ENCODE data around the gene NGLY1.

NGLY1 gene

DNA sequence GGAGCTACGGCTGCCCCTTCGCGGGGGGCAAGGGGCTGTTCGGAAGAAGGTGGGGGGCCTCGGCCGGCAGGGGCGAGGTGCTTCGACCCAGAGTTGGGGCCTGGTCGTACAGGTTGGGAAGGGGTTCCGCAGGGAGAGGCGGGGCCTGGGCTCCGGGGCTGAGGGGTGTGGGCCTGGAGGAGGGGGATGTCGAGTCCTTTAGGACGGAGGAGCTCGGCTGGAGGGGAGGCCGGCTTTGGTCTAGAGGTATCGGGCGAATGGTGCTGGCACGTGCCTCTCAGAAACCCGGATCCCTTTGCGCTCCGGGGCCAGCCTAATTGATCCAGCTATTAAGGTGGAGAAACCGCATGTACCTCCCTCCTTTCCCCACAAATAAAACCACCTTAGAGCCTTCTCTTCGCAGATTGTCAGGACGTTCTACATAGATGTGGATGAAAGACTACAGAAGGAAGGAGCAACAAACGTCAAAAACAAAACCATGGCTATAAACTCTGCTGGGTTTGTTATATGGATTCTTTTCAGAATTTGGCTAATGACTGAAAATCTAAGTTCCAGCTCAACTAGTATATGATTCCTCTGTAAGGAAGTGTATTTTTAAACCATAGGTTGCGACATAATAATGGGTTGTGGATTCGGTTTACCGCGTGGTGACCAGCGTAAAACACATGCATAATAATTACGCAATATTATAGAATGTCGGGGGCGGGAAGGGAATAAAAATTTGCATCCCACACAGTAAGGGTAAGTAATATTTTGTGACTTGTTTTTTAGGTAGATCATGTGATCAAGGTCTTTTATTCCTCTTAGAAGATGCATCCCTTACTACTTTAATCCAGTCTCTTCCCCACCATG lies 644 bp upstream of the NGLY1 start:
- no peak for DNase-seq

DNA sequence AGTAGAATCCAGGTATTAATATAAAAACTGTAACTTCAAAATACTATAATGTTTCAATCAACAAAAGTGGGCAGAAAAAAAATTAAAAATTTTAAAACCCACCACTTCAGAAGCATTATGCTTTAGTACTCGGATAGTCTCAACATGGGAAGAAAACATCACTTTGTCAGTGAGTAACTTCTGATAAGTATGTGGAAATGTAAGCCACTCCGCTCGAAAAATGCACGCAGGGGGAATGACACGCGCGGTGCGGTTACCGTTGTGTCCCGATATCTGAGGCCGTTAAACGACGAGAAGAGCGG lies 656 bp downstream of the NGLY1 start:
- DNase-seq: no peak

DNA sequence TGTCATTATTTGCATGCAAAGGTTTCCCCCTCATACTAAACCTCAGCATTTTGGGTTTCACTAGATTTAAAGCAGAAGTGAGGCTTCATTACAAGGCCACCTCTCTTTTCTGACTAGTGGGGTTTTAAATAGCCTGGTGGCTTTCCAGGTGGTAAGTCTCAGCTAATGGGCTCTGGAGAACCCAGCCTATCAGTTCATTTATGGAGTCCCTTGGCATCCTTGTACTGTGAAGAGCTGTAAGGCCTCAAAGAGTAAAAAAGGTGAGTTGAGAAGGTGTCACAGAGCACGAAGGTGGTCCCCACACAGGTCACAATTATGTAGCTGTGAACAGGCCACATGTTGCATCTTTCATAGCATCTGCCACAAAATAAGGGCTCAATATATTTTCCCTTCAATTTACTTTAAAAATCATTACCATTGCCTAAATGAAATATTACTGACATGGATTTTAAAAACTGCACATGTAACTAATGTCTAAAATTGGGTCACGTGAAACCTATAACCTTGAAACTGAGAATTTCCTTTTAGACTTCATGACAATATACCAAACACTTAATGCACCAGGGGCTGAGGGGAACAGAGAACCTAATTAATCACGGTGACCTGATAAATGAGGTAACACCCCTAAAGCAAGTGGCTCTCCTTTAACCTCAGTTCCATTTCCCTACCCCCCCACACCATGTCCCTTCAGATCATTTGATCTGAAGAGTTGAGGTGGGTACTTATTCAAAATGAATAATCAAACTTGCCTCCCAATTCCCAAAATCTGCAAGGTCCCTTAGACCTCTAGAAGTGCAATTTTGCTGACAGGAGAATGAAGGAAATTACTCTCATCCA lies 1.3 kb downstream of the NGLY1 start:
- no peak for DNase-seq

DNA sequence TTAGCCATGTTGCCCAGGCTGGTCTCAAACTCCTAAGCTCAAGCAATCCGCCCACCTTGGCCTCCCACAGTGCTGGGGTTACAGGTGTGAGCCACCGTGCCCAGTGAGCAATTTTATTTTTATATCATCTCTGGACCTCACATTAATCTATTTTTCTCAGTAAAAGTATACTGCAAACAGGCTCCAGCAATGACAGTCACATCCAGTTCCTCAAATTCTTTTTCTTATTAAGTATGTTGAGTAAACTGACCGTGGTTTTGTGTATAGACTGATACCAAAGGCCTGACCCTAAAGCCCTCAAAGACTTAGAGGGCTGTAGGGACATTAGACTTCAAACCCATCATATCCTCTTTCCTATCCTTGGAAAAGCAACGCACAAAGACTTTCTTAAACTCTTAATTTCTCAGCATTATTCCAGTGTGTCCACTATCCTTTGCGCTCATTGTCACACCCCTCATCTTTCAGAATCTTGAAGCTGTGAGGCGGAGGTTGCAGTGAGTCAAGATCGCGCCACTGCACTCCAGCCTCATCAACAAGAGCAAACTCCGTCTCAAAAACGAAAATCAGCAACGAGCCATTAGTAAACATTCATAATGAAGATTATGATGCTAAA lies 2.0 kb downstream of the NGLY1 start:
- DNase-seq: no peak

DNA sequence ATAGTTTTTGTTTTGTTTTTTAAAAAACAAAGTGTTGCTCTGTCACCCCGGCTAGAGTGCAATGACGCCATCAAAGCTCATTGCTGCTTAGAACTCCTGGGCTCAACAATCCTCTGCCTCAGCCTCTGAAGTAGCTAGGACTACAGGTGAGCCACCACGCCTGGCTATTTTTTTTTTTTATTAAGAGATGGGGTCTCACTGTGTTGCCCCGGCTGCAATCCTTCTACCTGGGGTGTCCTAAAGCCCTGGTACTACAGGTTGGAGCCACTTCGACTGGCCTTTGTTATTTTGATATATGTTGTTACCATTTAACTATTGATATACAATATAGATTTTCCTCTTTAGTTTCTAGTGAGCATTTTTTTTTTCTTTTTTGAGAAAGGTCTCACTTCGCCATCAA lies 2.6 kb downstream of the NGLY1 start:
- no peak for DNase-seq

GRCh38 chr3:25775936-25776335 lies 7.3 kb downstream of the NGLY1 start:
- no peak for DNase-seq

DNA sequence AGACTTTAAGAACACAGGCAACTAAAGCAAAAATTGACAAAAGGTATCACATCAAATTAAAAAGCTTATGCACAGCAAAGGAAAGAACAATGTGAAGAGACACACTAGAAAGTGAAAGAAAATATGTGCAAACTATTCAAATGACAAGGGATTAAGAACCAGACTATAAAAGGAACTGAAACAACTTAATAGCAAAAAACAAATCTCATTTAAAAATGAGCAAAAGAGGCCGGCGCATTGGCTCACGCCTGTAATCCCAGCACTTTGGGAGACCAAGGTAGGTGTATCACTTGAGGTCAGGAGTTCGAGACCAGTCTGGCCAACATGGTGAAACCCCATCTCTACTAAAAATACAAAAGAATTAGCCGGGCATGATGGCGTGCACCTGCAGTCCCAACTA lies 14.4 kb downstream of the NGLY1 start:
- no peak for DNase-seq

DNA sequence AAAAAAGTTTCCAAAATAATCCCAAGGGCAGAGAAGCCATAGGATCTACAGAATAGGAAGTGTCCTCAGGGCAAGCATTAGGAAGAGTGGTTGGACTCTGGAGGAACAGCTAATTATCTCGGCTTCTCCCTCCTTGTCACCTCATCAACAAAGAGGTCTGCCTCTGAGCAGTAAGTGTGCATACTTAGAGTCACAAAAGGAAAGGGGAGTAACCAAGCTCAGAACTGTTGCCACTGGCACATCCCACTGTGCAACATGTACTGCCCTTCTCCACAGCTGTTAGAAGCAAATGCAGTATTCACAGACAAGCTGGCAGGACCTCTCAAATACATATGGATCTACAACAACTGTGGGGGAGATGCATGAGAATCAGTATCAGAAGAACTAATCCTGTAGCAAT lies 31.5 kb downstream of the NGLY1 start:
- DNase-seq: no peak

DNA sequence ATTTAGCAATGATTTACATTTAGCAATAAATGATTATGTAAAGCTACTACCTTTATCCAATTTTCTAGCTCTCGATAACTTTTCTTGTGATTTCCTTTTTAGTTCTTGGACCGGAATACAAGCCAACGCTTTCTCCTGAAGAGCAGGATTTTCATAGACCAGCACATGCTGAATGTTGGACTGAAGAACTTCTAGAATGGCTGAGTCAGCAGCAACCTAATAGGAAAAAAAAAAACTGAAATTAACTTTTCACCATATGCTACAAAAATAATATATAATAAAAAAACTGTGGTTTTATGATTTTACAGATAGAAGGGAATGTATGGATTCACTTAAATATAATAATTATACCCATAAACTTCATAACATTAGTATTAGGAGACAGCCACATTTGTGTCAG lies 32.2 kb downstream of the NGLY1 start:
- DNase-seq: no peak

GRCh38 chr3:25749031-25749581 lies 34.1 kb downstream of the NGLY1 start:
- DNase-seq: no peak

GRCh38 chr3:25748189-25748588 lies 35.1 kb downstream of the NGLY1 start:
- no peak for DNase-seq

GRCh38 chr3:25747033-25747432 lies 36.2 kb downstream of the NGLY1 start:
- no peak for DNase-seq

- DNase-seq: no peak
These were observed 38.8 kb downstream of the NGLY1 start for GRCh38 chr3:25744470-25744869.

- DNase-seq: no peak
These were observed 55.1 kb downstream of the NGLY1 start for GRCh38 chr3:25728101-25728500.

DNA sequence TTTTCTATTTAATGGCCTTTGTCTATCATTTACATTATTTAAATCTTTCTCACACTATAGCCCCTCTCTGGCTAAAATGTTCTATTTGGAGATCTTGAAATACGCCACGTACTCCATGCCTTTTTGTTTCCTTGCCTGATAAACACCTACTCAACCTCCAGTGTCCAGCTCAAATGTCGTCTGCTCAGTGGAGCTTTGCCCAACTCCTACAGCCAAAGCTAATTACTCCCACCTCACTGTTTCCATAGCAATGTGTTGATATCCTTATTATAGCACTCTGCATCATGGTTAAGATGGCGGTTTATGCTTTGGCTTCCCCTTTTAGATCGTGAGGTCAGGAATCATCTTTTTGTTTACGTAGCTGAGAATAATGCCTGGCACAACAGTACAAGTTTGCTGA lies 55.9 kb downstream of the NGLY1 start:
- DNase-seq: no peak

DNA sequence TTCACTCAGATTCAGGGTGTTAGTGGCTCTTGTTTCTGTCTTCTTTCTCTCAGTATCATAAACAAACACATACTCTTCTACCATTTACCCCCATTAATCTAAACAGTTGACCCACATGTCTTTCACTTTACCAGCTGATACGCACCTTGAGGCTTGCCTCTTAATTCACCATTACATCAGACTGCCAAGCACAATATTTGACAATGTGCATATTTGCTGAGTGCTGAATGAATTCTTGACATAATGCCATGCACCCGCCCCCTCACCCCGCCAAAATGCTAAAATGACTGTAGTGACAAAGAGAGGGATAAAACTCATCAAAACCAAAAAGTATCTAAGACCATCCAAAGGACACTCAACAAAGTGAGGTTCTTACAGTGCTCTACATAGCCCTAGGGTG lies 57.4 kb downstream of the NGLY1 start:
- no peak for DNase-seq

- no peak for DNase-seq
These were observed 58.1 kb downstream of the NGLY1 start for GRCh38 chr3:25724948-25725645.

GRCh38 chr3:25723802-25724201 lies 59.4 kb downstream of the NGLY1 start:
- no peak for DNase-seq

DNA sequence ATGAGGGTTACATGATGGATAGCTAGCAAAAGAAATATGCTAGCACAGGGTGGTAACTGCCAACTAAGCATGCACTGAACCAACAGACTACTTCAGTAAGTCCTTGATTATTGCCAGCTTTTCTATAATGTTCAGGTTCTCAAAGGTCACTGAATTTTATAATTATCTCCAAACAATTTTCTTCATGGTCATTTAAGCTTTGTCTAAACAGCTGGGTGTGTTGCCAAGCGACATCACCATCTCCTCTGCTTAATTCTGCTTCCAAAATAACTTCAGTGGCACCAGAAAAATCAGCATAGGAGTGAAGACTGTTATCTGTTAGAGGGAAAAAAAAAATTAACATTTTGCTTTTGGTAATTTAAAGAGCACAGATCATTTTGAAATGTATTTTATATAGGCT lies 63.9 kb downstream of the NGLY1 start:
- no peak for DNase-seq

GRCh38 chr3:25713341-25713985 lies 69.8 kb downstream of the NGLY1 start:
- no peak for DNase-seq

DNA sequence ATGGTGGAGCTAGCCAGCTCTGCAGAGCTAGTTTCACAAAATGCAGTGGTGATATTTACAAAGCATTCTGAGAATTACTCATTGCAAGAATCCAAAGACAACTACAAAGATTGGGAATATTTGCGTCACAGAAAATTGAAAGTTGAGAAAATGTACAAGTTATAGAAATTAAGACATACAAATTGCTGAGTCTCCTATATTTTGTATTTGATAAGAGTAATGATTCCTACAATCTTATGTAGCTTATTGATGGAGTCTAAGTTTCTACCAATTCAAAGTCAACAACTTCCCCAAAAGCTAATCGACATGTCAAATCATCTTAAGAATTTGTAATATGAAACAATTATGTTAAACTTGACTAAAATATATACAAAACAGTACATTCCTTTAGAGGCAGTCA lies 72.2 kb downstream of the NGLY1 start:
- DNase-seq: no peak

- no peak for DNase-seq
These were observed 75.2 kb downstream of the NGLY1 start for GRCh38 chr3:25708036-25708435.
